GM12801 (cell line): ENCODE results near the gene PLAGL1.

Source experiments
- TF ChIP-seq, protein P1 (sequence below): IDR thresholded peaks from one replicate; pipeline ENCODE4 v1.5.1; 2011; ENCODE audit warnings: control low read depth; ENCODE audit not compliant: insufficient read length; ENCODE audit errors: extremely low read depth

PLAGL1 gene

GRCh38 chr6:143894655-143895054 lies 113.4 kb downstream of the PLAGL1 start:
- TF ChIP-seq, protein P1, sequence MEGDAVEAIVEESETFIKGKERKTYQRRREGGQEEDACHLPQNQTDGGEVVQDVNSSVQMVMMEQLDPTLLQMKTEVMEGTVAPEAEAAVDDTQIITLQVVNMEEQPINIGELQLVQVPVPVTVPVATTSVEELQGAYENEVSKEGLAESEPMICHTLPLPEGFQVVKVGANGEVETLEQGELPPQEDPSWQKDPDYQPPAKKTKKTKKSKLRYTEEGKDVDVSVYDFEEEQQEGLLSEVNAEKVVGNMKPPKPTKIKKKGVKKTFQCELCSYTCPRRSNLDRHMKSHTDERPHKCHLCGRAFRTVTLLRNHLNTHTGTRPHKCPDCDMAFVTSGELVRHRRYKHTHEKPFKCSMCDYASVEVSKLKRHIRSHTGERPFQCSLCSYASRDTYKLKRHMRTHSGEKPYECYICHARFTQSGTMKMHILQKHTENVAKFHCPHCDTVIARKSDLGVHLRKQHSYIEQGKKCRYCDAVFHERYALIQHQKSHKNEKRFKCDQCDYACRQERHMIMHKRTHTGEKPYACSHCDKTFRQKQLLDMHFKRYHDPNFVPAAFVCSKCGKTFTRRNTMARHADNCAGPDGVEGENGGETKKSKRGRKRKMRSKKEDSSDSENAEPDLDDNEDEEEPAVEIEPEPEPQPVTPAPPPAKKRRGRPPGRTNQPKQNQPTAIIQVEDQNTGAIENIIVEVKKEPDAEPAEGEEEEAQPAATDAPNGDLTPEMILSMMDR = no peak
